Thyroid gland (tissue), 4 donors: ENCODE measurements around the gene MYO5A.

Source experiments
- POLR2A ChIP-seq, 2 donors: fragments of 450-650 bp; IDR thresholded peaks; one replicate each; pipeline ENCODE4 v1.6.1; 2017; ENCODE audit warnings: antibody characterized with exemption in 2 of 2, mild to moderate bottlenecking in 2 of 2, moderate library complexity in 1 of 2
- TF ChIP-seq, protein P1 (sequence below), 6 experiments: fragments of 200-600 bp in 3 of 6; fragments of 450-650 bp in 3 of 6; sonication (generic) in 3 of 6; IDR thresholded peaks; one replicate each; pipeline ENCODE4 v1.5.1; 2016 to 2019; ENCODE audit warnings: antibody characterized with exemption in 6 of 6, mild to moderate bottlenecking in 2 of 6, inconsistent platforms in 1 of 6, moderate library complexity in 1 of 6

DNA sequence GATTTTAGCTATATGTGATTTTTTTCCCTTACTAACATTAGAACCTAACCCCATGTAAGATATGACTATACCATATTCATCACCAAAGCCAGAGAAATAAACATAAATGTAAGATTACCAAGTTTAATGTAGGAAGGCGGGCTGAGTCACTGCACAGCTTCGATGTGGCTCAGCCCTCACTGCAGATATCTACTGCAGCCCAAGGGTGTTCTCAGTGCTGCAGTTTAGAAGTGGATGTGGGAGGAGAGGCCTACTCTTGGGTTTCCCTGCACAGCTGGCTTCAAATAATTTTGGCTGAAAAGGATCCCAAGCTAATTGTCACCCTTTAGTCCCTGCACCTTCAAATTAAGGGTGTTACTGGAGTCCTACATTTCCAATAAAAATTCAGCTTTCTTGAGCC lies 30.9 kb upstream of the MYO5A start:
- TF ChIP-seq, protein P1, sequence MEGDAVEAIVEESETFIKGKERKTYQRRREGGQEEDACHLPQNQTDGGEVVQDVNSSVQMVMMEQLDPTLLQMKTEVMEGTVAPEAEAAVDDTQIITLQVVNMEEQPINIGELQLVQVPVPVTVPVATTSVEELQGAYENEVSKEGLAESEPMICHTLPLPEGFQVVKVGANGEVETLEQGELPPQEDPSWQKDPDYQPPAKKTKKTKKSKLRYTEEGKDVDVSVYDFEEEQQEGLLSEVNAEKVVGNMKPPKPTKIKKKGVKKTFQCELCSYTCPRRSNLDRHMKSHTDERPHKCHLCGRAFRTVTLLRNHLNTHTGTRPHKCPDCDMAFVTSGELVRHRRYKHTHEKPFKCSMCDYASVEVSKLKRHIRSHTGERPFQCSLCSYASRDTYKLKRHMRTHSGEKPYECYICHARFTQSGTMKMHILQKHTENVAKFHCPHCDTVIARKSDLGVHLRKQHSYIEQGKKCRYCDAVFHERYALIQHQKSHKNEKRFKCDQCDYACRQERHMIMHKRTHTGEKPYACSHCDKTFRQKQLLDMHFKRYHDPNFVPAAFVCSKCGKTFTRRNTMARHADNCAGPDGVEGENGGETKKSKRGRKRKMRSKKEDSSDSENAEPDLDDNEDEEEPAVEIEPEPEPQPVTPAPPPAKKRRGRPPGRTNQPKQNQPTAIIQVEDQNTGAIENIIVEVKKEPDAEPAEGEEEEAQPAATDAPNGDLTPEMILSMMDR (IDR thresholded peaks at IDR 0.05), result no peak
- no peak for TF ChIP-seq POLR2A (IDR thresholded peaks at IDR 0.05)
